ENCODE results near the gene DISP2.

The DISP2 gene

GRCh38 chr15:40405501-40406381 lies 47.7 kb downstream of the DISP2 start, which contains the start of gene IVD:
IVD (plus strand) TSS chr15:40405795; CDS start chr15:40405828, 33 bp downstream.
- Histone ChIP-seq H3K27ac (peak within 1 kb of the TSS; percentile 72), H3K27me3 (ENCODE audit: insufficient read depth, low read depth, severe bottlenecking) (no peaks in the 10 kb centered on the region), H3K9me3 (ENCODE audit: severe bottlenecking) (no peaks in the 10 kb centered on the region), H3K36me3 (peaks cover 23% of the 10 kb centered on the region), H3K4me3 (ENCODE audit: low read depth, low read length) (peak within 1 kb of the TSS; percentile 82)
- TF ChIP-seq, protein P1, sequence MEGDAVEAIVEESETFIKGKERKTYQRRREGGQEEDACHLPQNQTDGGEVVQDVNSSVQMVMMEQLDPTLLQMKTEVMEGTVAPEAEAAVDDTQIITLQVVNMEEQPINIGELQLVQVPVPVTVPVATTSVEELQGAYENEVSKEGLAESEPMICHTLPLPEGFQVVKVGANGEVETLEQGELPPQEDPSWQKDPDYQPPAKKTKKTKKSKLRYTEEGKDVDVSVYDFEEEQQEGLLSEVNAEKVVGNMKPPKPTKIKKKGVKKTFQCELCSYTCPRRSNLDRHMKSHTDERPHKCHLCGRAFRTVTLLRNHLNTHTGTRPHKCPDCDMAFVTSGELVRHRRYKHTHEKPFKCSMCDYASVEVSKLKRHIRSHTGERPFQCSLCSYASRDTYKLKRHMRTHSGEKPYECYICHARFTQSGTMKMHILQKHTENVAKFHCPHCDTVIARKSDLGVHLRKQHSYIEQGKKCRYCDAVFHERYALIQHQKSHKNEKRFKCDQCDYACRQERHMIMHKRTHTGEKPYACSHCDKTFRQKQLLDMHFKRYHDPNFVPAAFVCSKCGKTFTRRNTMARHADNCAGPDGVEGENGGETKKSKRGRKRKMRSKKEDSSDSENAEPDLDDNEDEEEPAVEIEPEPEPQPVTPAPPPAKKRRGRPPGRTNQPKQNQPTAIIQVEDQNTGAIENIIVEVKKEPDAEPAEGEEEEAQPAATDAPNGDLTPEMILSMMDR (IDR thresholded peaks at IDR 0.05; ENCODE audit: low read depth, low read length), result no peak
- peak; percentile 96 for DNase-seq

DNA sequence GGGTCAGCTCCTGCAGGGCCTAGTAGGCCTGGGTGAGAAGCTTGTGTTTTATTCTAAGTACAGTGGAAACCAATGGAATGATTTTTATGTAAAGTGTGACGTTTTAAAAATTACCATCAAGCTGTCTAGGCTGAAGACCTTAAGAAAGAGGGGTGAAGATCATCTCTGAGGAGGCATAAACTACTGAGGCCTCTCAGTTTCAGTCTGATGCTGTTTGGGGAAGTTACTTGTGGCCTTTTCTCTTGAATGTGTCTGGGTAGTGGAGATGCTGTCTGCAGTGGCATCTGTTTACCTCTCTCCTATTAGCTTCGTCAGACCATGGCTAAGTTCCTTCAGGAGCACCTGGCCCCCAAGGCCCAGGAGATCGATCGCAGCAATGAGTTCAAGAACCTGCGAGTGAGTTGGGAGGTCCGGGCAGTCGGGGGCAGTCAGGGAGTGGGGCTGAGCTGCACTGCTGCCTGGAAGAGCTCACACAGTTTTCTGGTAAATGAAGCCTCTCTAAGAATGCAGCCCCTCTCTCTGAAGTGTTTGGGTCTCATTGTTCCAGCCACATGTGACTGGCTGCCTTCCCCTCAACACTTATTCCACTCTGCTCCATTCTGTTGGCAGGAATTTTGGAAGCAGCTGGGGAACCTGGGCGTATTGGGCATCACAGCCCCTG lies 49.4 kb downstream of the DISP2 start:
- no peak for DNase-seq

GRCh38 chr15:40409366-40409765 lies 51.3 kb downstream of the DISP2 start:
- no peak overlapping the region for H3K4me3 ChIP-seq (ENCODE audit: low read depth, low read length)
- no peak overlapping the region for H3K27ac ChIP-seq
- H3K9me3 ChIP-seq (ENCODE audit: severe bottlenecking), result no peaks in the 10 kb centered on the region
- H3K36me3 ChIP-seq, result peaks cover 49% of the 10 kb centered on the region
- no peak for DNase-seq
- no peaks in the 10 kb centered on the region for H3K27me3 ChIP-seq (ENCODE audit: insufficient read depth, low read depth, severe bottlenecking)
- TF ChIP-seq, protein P1 (IDR thresholded peaks at IDR 0.05; ENCODE audit: low read depth, low read length), result no peak

More for the DNA sequence above, 49.4 kb downstream of the DISP2 start:
- TF ChIP-seq, protein P1 (IDR thresholded peaks at IDR 0.05; ENCODE audit: low read depth, low read length), result no peak
- Histone ChIP-seq H3K27me3 (ENCODE audit: insufficient read depth, low read depth, severe bottlenecking) (no peaks in the 10 kb centered on the region), H3K9me3 (ENCODE audit: severe bottlenecking) (no peaks in the 10 kb centered on the region), H3K27ac (no peak overlapping the region), H3K4me3 (ENCODE audit: low read depth, low read length) (no peak overlapping the region), H3K36me3 (peaks cover 40% of the 10 kb centered on the region)

DNA sequence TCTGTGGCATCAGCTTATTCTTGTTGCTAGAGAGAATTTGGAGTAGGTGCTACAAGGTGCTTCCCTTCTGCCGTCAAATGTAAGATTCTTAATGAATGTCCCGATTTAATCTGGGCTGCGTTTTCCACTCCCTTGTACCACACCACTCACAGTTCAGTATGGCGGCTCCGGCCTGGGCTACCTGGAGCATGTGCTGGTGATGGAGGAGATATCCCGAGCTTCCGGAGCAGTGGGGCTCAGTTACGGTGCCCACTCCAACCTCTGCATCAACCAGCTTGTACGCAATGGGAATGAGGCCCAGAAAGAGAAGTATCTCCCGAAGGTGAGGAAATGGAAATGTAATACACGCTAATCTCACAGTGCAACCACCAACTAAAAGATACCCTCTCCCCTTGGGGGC lies 52.5 kb downstream of the DISP2 start:
- no peak overlapping the region for H3K27ac ChIP-seq
- H3K27me3 ChIP-seq (ENCODE audit: insufficient read depth, low read depth, severe bottlenecking), result no peaks in the 10 kb centered on the region
- no peaks in the 10 kb centered on the region for H3K9me3 ChIP-seq (ENCODE audit: severe bottlenecking)
- DNase-seq, result no peak
- H3K36me3 ChIP-seq, result peaks cover 60% of the 10 kb centered on the region
- H3K4me3 ChIP-seq (ENCODE audit: low read depth, low read length), result no peak overlapping the region
- TF ChIP-seq, protein P1 (IDR thresholded peaks at IDR 0.05; ENCODE audit: low read depth, low read length), result no peak

DNA sequence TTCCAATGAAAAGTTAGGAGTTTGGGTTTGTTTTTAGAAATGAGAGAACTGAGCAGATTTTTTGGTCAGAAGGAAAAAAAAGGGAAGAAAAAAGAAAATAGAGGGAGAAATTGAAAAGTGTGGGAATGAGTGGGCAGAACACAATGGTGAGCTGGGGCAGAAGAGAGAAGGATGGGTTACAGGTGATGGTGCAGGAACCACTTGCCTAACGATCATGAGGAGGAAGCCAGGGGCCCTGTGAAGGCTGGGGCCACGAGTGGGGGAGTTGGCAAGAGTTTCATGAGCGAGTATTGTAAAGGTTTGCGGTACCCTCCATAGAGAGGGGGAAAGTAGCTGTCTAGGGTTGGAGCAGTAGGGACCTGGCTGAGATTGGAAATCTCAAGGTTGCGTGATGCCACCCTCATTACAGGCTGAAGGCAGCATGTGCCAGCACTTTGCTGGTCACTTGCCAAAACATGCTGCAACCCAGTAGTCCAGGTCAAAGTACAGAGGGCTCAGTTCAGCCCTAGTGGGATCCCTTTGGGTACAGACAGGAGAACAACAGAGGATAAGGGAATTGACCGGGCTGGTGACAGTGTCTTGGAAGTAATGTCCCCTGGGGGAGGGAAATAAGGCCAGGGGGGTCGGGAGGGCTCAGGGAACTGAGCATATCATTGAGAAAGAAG lies 54.2 kb downstream of the DISP2 start:
- no peaks in the 10 kb centered on the region for H3K27me3 ChIP-seq (ENCODE audit: insufficient read depth, low read depth, severe bottlenecking)
- no peak overlapping the region for H3K4me3 ChIP-seq (ENCODE audit: low read depth, low read length)
- H3K27ac ChIP-seq, result no peak overlapping the region; the same call in 1 of the 2 replicates
- TF ChIP-seq, protein P1 (IDR thresholded peaks at IDR 0.05; ENCODE audit: low read depth, low read length), result no peak
- DNase-seq, result no peak
- peaks cover 70% of the 10 kb centered on the region for H3K36me3 ChIP-seq
- H3K9me3 ChIP-seq (ENCODE audit: severe bottlenecking), result no peaks in the 10 kb centered on the region
